ENCODE results near the gene CXADR. TPM values are rescaled to one million over a fixed set of nuclear protein-coding genes. Genes with fewer than 3 reads are reported as not detected.

CXADR gene
- 10 to 100 TPM; 31.5 to 85.9 (median 85.4) TPM for total RNA-seq
- long read RNA-seq, donor 1, full-length matches to known transcripts: 53 of 58 reads
- long read RNA-seq, donor 1, partial matches to known transcripts: 4 of 58 reads
- long read RNA-seq, donor 1, other reads (novel, unspliced or antisense): 1 of 58 reads
- long read RNA-seq, donor 2, full-length matches to known transcripts: 97 of 159 reads
- long read RNA-seq, donor 2, partial matches to known transcripts: 23 of 159 reads
- long read RNA-seq, donor 2, other reads (novel, unspliced or antisense): 39 of 159 reads

DNA sequence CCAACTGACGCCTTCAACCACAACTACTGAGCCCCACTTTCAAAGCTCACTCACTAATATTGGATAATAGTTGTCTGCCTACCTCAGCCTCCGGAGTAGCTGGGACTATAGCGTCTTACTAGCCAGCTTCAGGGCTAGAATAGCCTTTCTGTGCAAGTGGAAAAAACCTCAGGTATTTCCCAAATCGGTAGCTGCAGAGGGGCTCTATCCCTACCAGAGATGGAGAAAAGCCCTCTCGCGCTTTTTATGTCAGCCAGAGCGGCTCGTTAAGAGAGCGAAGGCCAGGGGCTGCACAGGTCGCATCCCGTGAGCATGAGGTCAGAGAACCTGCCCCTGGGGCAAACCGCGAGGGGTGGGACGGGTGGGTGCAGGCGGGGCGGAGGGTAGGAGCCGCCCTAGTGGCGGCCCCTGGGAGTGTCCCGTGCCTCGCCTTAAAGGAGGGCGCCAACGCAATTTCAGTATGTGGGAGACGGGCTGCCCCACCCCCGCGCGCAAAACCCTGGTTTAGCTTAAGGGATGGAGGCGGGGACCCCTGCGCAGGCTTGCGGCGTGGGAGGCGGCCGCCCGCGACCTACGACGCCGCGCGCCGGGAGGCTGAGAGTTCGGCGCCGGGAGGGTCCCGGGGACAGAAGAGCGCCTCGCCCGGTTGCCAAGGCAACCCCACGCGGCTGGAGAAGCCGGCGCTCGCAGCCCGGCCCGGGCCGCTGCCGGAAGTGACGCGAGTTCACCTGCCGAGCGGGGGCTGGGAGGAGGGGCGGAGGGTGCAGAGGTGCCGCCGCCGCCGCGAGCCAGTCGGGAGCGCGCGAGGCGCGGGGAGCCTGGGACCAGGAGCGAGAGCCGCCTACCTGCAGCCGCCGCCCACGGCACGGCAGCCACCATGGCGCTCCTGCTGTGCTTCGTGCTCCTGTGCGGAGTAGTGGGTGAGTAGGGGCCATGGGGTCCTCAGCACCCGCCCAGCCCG is at the start of gene CXADR:
Gene CXADR (plus strand): TSS at position 791 of the 961 bp plus-strand sequence. CDS start 87 bp downstream, at position 878.
- intact Hi-C loops (cut with DNase I, micrococcal nuclease): no loop called here

DNA sequence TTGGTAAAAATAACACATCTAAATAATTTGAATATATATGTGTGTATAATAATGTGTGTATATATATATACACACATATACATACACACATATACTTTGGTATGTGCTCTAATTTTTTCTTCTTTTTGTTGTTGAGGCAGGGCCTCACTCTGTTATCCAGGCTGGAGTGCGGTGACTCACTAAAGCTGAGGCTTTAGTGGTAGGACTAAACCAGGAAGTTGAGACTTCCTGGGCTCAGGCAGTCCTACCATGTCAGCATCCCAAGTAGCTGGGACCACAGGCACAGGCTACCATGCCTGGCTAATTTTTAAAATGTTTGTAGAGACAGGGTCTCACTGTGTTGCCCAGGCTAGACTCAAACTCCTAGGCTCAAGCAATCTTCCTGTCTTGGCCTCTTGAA is 46.7 kb upstream of the CXADR start:
- Histone ChIP-seq H3K4me1 (ENCODE audit: low read depth) (peaks cover 6% of the 10 kb centered on the region), H3K4me3 (no peak overlapping the region), H3K9me3 (no peaks in the 10 kb centered on the region), H3K36me3 (ENCODE audit: low read depth) (no peaks in the 10 kb centered on the region)
- intact Hi-C loops (cut with DNase I, micrococcal nuclease): no loop called here
- no peak for TF ChIP-seq CTCF (IDR thresholded peaks at IDR 0.05)
- DNase-seq (no peak), ATAC-seq (peak; percentile 58)

More for the DNA sequence above, at the start of gene CXADR:
- Histone ChIP-seq H3K4me3 (peak within 1 kb of the TSS; percentile 59), H3K4me1 (ENCODE audit: low read depth) (peaks cover 25% of the 10 kb centered on the region), H3K9me3 (no peaks in the 10 kb centered on the region), H3K36me3 (ENCODE audit: low read depth) (no peaks in the 10 kb centered on the region)
- DNase-seq (peak; percentile 91 to 96 (median 93)), ATAC-seq (peak; percentile 93)
- peak; percentile 62 for TF ChIP-seq CTCF (IDR thresholded peaks at IDR 0.05)

DNA sequence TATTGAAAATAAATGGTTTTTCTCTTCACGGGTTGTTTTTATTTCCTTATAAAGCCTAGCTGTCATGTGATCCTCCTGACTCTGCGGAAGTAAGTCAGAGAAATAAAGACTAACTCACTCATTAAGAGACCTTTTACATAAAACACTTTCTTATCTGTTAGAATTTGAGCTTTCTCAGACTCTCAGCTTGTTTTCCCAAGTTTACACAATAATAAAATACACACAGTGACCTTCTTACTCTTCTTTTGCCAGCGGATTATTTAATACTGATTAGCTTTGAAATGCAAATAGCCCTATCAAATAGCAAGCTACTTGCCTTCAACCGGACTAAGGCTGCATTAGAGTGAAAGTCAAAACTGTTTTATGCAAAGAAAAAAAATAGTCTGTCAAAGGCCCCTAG is 45.5 kb upstream of the CXADR start:
- Histone ChIP-seq H3K36me3 (ENCODE audit: low read depth) (no peaks in the 10 kb centered on the region), H3K4me1 (ENCODE audit: low read depth) (peaks cover 6% of the 10 kb centered on the region), H3K4me3 (no peak overlapping the region), H3K9me3 (no peaks in the 10 kb centered on the region)
- intact Hi-C loops (cut with DNase I, micrococcal nuclease): no loop called here
- peak; percentile 14 for ATAC-seq
- peak in 1 of 3 donors; percentile 0 for DNase-seq
- TF ChIP-seq CTCF (IDR thresholded peaks at IDR 0.05): no peak

DNA sequence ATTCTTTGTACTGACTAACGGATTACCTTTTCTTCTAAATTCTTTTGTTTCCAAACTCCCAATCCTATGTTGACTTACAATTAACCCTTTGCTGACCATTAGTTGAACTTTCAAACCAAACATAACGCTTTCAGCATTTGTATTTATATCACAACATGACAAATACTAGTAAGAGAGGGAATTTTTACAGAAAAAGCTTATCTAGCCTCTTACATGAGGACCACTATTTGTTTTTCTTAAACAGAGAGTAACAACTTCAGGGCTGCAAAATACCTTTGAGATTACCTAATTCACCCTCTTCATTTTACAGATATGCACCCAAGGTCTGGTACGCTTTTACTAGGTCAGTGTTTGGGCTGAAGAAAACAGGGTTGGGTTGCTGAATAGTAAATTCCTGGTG is 45.0 kb upstream of the CXADR start:
- ATAC-seq: no peak
- Histone ChIP-seq H3K4me1 (ENCODE audit: low read depth) (peaks cover 6% of the 10 kb centered on the region), H3K4me3 (no peak overlapping the region), H3K9me3 (no peaks in the 10 kb centered on the region), H3K36me3 (ENCODE audit: low read depth) (no peaks in the 10 kb centered on the region)
- TF ChIP-seq CTCF (IDR thresholded peaks at IDR 0.05): no peak
- intact Hi-C loops (cut with DNase I, micrococcal nuclease): no loop called here
- DNase-seq: no peak

DNA sequence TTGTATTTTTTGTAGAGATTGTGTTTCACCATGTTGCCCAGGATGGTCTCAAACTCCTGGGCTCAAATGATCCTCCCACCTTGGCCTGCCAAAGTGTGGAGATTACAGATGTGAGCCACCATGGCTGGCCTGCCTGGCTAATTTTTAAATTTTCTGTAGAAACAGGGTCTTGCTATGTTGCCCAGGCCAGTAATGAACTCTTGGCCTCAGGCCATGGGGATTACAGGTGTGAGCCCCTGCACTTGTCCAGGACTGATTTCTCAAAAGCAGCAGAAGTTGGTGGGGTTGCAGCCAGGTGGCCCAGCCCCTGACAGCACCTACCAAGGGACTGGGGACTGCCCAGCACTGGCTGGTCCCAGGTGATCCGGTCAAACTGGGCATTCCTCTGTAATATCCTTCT is 44.1 kb upstream of the CXADR start:
- Histone ChIP-seq H3K9me3 (no peaks in the 10 kb centered on the region), H3K4me3 (no peak overlapping the region), H3K4me1 (ENCODE audit: low read depth) (peaks cover 6% of the 10 kb centered on the region), H3K36me3 (ENCODE audit: low read depth) (no peaks in the 10 kb centered on the region)
- no peak for TF ChIP-seq CTCF (IDR thresholded peaks at IDR 0.05)
- intact Hi-C loops (cut with DNase I, micrococcal nuclease): no loop called here
- DNase-seq (no peak), ATAC-seq (no peak)

Data from mucosa of descending colon (tissue), 3 donors.